C4-2B (cell line): Measurements from ENCODE around the gene ELF1.
"Not testable (repeated sequence)": the region's sequence is repeated elsewhere in the genome, so short reads cannot be mapped to it uniquely, and the experiment has no call there.

Experiments used
- H3K27ac ChIP-seq: fragments of 450-650 bp; 2 replicates; pipeline ENCODE4 v1.5.1; 2017
- ZFX ChIP-seq: fragments of 450-650 bp; IDR thresholded peaks from 2 replicates; pipeline ENCODE4 v1.6.1; 2017
- TF ChIP-seq, protein P1 (sequence below): fragments of 450-650 bp; conservative IDR thresholded peaks from 2 replicates; pipeline ENCODE4 v1.5.1; 2017; ENCODE audit warnings: mild to moderate bottlenecking

The ELF1 gene

DNA sequence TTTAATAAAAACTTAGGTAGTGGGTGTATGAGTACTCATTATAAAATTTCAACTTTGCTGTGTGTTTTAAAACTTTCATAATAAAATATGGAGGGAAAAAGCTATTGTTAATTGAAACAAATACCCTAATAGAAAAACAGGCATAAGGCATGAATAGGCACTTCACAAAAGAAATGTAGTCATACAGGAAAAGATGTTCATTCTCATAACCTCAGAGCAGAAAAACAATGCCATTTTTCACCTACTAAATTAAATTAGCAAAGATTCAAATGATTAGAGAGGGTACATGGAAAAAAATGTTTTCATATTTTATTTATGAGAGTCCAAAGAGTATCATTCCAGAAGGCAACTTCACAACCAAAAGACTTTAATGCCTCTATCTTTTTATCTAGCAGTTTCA, 20.6 kb upstream of the ELF1 start:
- no peak for TF ChIP-seq ZFX
- TF ChIP-seq, protein P1, sequence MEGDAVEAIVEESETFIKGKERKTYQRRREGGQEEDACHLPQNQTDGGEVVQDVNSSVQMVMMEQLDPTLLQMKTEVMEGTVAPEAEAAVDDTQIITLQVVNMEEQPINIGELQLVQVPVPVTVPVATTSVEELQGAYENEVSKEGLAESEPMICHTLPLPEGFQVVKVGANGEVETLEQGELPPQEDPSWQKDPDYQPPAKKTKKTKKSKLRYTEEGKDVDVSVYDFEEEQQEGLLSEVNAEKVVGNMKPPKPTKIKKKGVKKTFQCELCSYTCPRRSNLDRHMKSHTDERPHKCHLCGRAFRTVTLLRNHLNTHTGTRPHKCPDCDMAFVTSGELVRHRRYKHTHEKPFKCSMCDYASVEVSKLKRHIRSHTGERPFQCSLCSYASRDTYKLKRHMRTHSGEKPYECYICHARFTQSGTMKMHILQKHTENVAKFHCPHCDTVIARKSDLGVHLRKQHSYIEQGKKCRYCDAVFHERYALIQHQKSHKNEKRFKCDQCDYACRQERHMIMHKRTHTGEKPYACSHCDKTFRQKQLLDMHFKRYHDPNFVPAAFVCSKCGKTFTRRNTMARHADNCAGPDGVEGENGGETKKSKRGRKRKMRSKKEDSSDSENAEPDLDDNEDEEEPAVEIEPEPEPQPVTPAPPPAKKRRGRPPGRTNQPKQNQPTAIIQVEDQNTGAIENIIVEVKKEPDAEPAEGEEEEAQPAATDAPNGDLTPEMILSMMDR: no peak
- no peak overlapping the region for H3K27ac ChIP-seq

DNA sequence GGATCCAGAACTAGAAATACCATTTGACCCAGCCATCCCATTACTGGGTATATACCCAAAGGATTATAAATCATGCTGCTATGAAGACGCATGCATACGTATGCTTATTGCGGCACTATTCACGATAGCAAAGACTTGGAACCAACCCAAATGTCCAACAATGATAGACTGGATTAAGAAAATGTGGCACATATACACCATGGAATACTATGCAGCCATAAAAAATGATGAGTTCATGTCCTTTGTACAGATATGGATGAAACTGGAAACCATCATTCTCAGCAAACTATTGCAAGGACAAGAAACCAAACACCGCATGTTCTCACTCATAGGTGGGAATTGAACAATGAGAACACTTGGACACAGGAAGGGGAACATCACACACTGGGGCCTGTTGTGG, 17.4 kb upstream of the ELF1 start:
- H3K27ac ChIP-seq: not testable (repeated sequence)

DNA sequence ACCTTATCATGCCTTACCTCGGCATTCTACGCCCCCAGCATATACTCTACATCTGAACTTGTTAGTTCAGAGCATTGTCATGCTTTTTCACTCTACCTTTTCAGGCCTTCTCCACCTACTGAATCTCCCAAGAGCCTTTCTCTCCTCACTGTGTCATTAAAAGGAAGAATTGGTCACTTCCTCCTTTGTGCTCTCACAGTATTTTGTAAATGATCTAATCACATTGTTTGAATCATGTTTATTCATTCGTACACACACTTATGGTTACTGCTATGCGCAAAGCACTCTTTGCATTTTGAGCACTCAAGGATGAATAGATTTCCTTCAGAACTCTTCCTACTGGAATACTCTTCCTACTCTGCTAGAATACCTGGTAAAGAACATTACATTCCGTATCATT, 15.8 kb upstream of the ELF1 start:
- H3K27ac ChIP-seq: no peak overlapping the region
- TF ChIP-seq, protein P1: no peak
- TF ChIP-seq ZFX: no peak

DNA sequence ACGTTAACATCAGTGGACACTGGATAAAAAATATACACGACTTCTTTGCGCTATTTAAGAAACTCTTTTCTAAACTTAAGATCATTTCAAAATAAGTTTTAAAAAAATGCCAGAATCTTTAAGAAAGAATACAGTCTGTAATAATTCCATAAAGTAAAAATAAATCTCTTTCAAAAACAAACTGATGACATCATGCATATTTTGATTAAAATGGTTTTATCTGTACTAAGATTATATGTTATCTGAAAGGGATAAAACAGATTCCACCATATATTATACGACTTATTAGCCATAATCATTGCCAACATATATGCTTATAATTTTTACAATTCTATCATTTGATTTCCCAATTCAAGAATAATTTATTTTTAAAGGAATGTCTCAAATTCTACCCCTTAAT, 15.3 kb upstream of the ELF1 start:
- TF ChIP-seq ZFX: no peak
- TF ChIP-seq, protein P1: no peak

DNA sequence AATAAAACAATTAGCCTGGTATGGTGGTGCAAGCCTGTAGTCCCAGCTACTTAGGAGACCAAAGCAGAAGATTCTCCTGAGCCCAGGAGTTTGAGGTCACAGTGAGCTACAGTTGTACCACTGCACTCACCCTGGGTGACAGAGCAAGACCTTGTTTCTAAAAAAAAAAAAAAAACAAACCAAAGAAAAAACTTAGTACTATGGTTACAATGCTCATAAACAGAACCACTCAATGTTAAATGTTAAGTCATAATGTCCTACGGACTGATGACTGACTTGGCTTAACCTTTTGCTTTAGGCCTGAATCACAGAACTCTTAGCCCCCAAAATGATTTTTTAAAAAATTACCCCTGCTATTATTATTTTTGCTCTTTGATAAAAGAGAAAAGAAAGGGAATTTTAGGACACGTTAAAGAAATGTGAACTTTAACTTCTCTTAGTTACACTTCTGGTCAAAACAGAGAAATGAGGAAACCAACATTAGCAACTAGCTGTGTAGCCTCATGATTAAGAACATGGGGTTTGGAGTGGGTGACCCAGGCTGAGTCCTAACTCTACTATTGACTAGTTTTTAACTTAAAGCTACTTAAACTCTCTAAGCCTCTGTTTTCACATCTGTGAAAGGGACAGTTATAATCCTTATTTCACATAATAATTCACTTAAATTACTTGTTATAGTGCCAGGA, 13.7 kb upstream of the ELF1 start:
- TF ChIP-seq, protein P1: no peak
- H3K27ac ChIP-seq: no peak overlapping the region

More for the DNA sequence above, 15.3 kb upstream of the ELF1 start:
- H3K27ac ChIP-seq: no peak overlapping the region

DNA sequence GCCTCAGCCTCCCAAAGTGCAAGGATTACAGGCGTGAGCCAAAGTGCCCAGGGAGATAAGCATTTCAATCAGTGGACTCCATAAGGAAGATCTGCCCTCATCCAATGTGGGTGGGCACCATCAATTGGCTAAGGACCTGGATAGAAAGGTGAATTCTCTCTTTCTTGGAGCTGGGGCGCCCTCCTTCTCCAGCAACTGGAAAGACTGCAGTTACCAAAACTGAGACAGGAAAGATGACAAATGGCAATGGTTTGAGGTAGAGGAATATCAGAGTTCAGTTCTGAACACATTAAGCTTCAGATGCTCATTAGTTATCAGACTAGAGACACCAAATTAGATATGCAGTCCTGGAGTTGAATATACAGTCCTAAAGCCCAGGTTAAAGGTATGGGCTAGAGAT, 10.5 kb upstream of the ELF1 start:
- no peak overlapping the region for H3K27ac ChIP-seq
- TF ChIP-seq ZFX: no peak
- TF ChIP-seq, protein P1: no peak

DNA sequence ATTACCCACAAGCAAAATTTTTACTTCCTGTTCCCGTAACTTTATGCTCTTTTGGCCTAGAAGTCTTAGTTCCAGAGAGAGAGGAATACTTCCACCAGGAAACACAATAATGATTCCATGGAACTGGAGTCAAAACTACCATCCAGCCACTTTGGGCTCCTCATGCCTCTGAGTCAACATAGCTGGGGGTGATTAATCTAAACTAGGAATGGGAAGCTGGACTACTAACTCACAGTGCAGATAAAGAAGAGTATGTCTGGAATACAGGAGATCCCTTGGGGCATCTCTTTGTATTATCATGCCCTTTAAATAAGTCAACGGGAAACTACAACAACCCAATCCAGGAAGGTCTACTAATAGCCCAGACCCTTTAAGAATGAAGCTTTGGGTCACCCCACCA, 8.9 kb upstream of the ELF1 start:
- no peak for TF ChIP-seq ZFX
- TF ChIP-seq, protein P1: no peak
- no peak overlapping the region for H3K27ac ChIP-seq

DNA sequence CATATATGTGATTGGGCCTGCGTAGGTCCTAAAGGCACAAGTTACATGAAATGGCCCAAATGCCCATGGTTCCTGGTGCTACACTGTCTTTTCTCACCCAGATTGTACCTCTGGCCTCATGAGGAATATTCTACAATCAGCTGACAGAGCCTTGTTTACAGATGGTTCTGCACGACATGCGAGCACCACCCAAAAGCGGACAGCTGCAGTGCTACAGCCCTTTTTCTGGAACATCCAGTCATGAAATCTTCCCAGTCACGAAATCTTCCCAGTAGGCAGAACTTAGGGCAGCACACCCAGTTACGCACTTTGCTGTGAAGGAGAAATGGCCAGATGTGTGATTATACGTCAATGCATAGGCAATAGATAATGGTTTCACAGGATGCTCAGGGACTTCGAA, 7.7 kb upstream of the ELF1 start:
- H3K27ac ChIP-seq: no peak overlapping the region; the same call in 1 of the 2 replicates
- TF ChIP-seq, protein P1: no peak
- no peak for TF ChIP-seq ZFX
